Measurements from ENCODE around the gene COL25A1. TPM values are rescaled to one million over a fixed set of nuclear protein-coding genes. Genes with fewer than 3 reads are reported as not detected.
"Not testable (repeated sequence)": the region's sequence is repeated elsewhere in the genome, so short reads cannot be mapped to it uniquely, and the experiment has no call there.

The COL25A1 gene
- total RNA-seq, 1 donor from 2014 or later: 5.6 TPM

GRCh38 chr4:109113521-109113920 is 188.9 kb downstream of the COL25A1 start:
- Histone ChIP-seq H3K4me1 (no peaks in the 10 kb centered on the region), H3K4me3 (no peak overlapping the region), H3K27me3 (no peaks in the 10 kb centered on the region), H3K9me3 (no peaks in the 10 kb centered on the region), H3K36me3 (no peaks in the 10 kb centered on the region), H3K27ac (no peak overlapping the region)
- DNase-seq (ENCODE audit: low spot score in 2 of 2): no peak
- no peak for TF ChIP-seq CTCF (IDR thresholded peaks at IDR 0.05)
- intact Hi-C loops (cut with DNase I): no loop called here

- DNase-seq (ENCODE audit: low spot score in 2 of 2): no peak
- Histone ChIP-seq H3K36me3 (no peaks in the 10 kb centered on the region), H3K27ac (no peak overlapping the region), H3K4me3 (no peak overlapping the region), H3K27me3 (no peaks in the 10 kb centered on the region), H3K9me3 (no peaks in the 10 kb centered on the region), H3K4me1 (no peaks in the 10 kb centered on the region)
- intact Hi-C loops (cut with DNase I): no loop called here
- TF ChIP-seq CTCF (IDR thresholded peaks at IDR 0.05): no peak
Measured at GRCh38 chr4:109111031-109111430, 191.4 kb downstream of the COL25A1 start.

- intact Hi-C loops (cut with DNase I); DNase-seq (ENCODE audit: low spot score in 2 of 2); H3K27me3 ChIP-seq; H3K4me1 ChIP-seq; H3K27ac ChIP-seq; H3K9me3 ChIP-seq; H3K36me3 ChIP-seq; H3K4me3 ChIP-seq: not testable (repeated sequence)
Measured at GRCh38 chr4:109108215-109108614, 194.2 kb downstream of the COL25A1 start.

GRCh38 chr4:109094056-109094455 is 208.4 kb downstream of the COL25A1 start:
- Histone ChIP-seq H3K4me3 (no peak overlapping the region), H3K4me1 (no peaks in the 10 kb centered on the region), H3K27ac (no peak overlapping the region), H3K9me3 (no peaks in the 10 kb centered on the region), H3K27me3 (no peaks in the 10 kb centered on the region), H3K36me3 (no peaks in the 10 kb centered on the region)
- intact Hi-C loops (cut with DNase I): no loop called here
- no peak for TF ChIP-seq CTCF (IDR thresholded peaks at IDR 0.05)
- DNase-seq (ENCODE audit: low spot score in 2 of 2): no peak

- Histone ChIP-seq H3K9me3 (no peaks in the 10 kb centered on the region), H3K36me3 (no peaks in the 10 kb centered on the region), H3K4me1 (no peaks in the 10 kb centered on the region), H3K4me3 (no peak overlapping the region), H3K27me3 (no peaks in the 10 kb centered on the region), H3K27ac (no peak overlapping the region)
- no peak for DNase-seq (ENCODE audit: low spot score in 2 of 2)
- intact Hi-C loops (cut with DNase I): no loop called here
- no peak for TF ChIP-seq CTCF (IDR thresholded peaks at IDR 0.05)
Measured at GRCh38 chr4:109091727-109092409, 210.6 kb downstream of the COL25A1 start.

GRCh38 chr4:109083911-109084310 is 218.5 kb downstream of the COL25A1 start:
- Histone ChIP-seq H3K36me3 (no peaks in the 10 kb centered on the region), H3K27me3 (no peaks in the 10 kb centered on the region), H3K27ac (no peak overlapping the region), H3K4me3 (no peak overlapping the region), H3K4me1 (no peaks in the 10 kb centered on the region), H3K9me3 (no peaks in the 10 kb centered on the region)
- no peak for DNase-seq (ENCODE audit: low spot score in 2 of 2)
- intact Hi-C loops (cut with DNase I): no loop called here
- no peak for TF ChIP-seq CTCF (IDR thresholded peaks at IDR 0.05)

All from ascending aorta (tissue), 2 donors.